Measurements from ENCODE around the gene NSD2. TPM values are rescaled to one million over a fixed set of nuclear protein-coding genes. Genes with fewer than 3 reads are reported as not detected.
A peak's percentile ranks its signal among the peaks of the same experiment; 100 is the strongest.

Gene NSD2
- total and polyA plus RNA-seq, 9 of the 15 experiments (the other 6 are each of a cell fraction or from before 2014, with no cell fraction given) = 6.4 to 126 (median 58.8) TPM

DNA sequence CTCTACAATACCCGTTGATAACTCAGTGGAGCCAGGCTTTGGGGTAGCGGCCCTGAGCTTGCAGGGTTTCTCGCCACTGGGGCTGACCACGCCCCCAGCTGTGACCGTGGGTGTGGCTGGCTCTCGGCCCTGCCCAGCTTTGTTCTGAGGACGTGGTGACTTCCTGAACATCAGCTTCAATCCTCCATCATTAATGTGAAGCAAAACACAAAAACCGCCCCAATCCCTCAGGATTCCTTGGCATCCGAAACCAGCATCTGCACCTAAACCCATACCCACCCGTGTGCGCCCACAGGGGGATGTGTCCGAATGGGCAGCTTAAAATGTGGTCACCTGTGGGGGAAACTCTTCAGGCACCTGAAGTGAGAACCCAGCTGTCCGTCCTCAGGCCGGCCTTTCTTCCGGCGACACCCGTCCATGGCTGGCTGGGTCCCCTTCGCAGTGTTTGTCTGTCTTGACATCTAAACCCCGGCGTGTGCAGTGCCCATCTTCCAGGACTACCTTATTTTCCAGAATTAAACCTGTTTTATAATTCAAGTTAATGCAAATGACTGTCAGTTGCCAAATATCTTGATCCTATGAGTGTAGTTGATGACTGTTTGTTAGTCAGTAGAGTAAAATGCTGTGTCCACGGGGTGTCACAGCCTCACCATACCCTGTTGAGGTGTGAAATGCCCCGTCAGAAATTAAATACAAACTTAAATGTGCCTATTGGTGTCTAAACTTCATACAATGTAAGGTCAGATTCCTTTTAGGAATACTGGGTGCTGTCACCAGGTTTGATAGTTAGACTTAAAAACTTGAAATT, 110.3 kb downstream of the NSD2 start:
- POLR2A ChIA-PET = interaction anchor here (0.6 to 1.4 kb wide), 6 partner anchors 15 to 114 kb away, joined by 3 to 5 read pairs (median 4); no protein-coding TSS in a partner anchor
- intact Hi-C loops (cut with micrococcal nuclease) = no loop called here
- TF ChIP-seq SUPT5H (IDR thresholded peaks at IDR 0.05) = peak; percentile 55
- TF ChIP-seq RBM22 (IDR thresholded peaks at IDR 0.05; ENCODE audit: low read depth, low read length, poor library complexity, severe bottlenecking) = peak; percentile 61
- TF ChIP-seq, protein P1, sequence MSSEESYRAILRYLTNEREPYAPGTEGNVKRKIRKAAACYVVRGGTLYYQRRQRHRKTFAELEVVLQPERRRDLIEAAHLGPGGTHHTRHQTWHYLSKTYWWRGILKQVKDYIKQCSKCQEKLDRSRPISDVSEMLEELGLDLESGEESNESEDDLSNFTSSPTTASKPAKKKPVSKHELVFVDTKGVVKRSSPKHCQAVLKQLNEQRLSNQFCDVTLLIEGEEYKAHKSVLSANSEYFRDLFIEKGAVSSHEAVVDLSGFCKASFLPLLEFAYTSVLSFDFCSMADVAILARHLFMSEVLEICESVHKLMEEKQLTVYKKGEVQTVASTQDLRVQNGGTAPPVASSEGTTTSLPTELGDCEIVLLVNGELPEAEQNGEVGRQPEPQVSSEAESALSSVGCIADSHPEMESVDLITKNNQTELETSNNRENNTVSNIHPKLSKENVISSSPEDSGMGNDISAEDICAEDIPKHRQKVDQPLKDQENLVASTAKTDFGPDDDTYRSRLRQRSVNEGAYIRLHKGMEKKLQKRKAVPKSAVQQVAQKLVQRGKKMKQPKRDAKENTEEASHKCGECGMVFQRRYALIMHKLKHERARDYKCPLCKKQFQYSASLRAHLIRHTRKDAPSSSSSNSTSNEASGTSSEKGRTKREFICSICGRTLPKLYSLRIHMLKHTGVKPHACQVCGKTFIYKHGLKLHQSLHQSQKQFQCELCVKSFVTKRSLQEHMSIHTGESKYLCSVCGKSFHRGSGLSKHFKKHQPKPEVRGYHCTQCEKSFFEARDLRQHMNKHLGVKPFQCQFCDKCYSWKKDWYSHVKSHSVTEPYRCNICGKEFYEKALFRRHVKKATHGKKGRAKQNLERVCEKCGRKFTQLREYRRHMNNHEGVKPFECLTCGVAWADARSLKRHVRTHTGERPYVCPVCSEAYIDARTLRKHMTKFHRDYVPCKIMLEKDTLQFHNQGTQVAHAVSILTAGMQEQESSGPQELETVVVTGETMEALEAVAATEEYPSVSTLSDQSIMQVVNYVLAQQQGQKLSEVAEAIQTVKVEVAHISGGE (CRISPR knock-in tag; IDR thresholded peaks at IDR 0.05) = no peak
- TF ChIP-seq HNRNPL (IDR thresholded peaks at IDR 0.05; ENCODE audit: low read depth, low read length) = no peak
- peak; percentile 39; the same call in 1 of the 2 replicates for TF ChIP-seq POLR2A (conservative IDR thresholded peaks at IDR 0.05)
- TF ChIP-seq, protein P2, sequence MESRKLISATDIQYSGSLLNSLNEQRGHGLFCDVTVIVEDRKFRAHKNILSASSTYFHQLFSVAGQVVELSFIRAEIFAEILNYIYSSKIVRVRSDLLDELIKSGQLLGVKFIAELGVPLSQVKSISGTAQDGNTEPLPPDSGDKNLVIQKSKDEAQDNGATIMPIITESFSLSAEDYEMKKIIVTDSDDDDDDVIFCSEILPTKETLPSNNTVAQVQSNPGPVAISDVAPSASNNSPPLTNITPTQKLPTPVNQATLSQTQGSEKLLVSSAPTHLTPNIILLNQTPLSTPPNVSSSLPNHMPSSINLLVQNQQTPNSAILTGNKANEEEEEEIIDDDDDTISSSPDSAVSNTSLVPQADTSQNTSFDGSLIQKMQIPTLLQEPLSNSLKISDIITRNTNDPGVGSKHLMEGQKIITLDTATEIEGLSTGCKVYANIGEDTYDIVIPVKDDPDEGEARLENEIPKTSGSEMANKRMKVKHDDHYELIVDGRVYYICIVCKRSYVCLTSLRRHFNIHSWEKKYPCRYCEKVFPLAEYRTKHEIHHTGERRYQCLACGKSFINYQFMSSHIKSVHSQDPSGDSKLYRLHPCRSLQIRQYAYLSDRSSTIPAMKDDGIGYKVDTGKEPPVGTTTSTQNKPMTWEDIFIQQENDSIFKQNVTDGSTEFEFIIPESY (CRISPR knock-in tag; IDR thresholded peaks at IDR 0.05) = peak; percentile 65; the same call in 1 of the 2 replicates
- no peak for TF ChIP-seq MAFF (IDR thresholded peaks at IDR 0.05; ENCODE audit: low read length)
- TF ChIP-seq HMGN3 (IDR thresholded peaks at IDR 0.05; ENCODE audit: borderline replicate concordance, extremely low read depth, insufficient read length, low read depth, low read length) = peak; percentile 37
- no peak for TF ChIP-seq TAF1 (IDR thresholded peaks at IDR 0.05; ENCODE audit: control insufficient read depth, extremely low read depth, insufficient read depth, low read length, severe bottlenecking)
- TF ChIP-seq ZNF197 (CRISPR knock-in tag; IDR thresholded peaks at IDR 0.05; ENCODE audit: low read depth) = no peak
- TF ChIP-seq NRF1 (conservative IDR thresholded peaks at IDR 0.05 in 1 of 2, IDR thresholded peaks at IDR 0.05 in 1 of 2) = peak; percentile 30 to 31; a peak in 1 of 4 replicates
- no peak for TF ChIP-seq STAG1 (CRISPR knock-in tag; IDR thresholded peaks at IDR 0.05; ENCODE audit: borderline replicate concordance)
- TF ChIP-seq, protein P3, sequence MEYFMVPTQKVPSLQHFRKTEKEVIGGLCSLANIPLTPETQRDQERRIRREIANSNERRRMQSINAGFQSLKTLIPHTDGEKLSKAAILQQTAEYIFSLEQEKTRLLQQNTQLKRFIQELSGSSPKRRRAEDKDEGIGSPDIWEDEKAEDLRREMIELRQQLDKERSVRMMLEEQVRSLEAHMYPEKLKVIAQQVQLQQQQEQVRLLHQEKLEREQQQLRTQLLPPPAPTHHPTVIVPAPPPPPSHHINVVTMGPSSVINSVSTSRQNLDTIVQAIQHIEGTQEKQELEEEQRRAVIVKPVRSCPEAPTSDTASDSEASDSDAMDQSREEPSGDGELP (CRISPR knock-in tag; IDR thresholded peaks at IDR 0.05; ENCODE audit: borderline replicate concordance) = peak; percentile 44; the same call in 1 of the 2 replicates
- TF ChIP-seq ARHGAP35 (IDR thresholded peaks at IDR 0.05; ENCODE audit: partially characterized antibody) = no peak
- TF ChIP-seq SOX6 (IDR thresholded peaks at IDR 0.05) = 0 out of 2 replicates have a peak, but pooled peaks have one; percentile 7

More for the DNA sequence above, 110.3 kb downstream of the NSD2 start:
- peaks cover 2 to 47% of the 10 kb centered on the region in 2 experiments; a peak in 4 of 5 replicates for H3K4me1 ChIP-seq (replicated peaks in 1 of 2; ENCODE audit: control insufficient read depth in 2 of 2, insufficient read depth in 2 of 2, low read length in 2 of 2)
- H2AFZ ChIP-seq (ENCODE audit: low read depth, low read length) = no peak overlapping the region
- 0 out of 3 replicates have a peak overlapping the region, but pooled peaks have one; percentile 3 for H3K27ac ChIP-seq (ENCODE audit: extremely low read depth, low read depth, low read length)
- no peak overlapping the region for H3K9ac ChIP-seq (ENCODE audit: insufficient read depth in 1 of 2, low read depth in 2 of 2, low read length in 2 of 2)
- H3K9me1 ChIP-seq (ENCODE audit: control insufficient read depth, insufficient read depth, low read length) = no peaks in the 10 kb centered on the region
- peaks cover 15% of the 10 kb centered on the region for H4K20me1 ChIP-seq (replicated peaks; ENCODE audit: control insufficient read depth, insufficient read depth, low read length)
- no peaks in the 10 kb centered on the region for H3K9me3 ChIP-seq (replicated peaks; ENCODE audit: control insufficient read depth, insufficient read depth, low read depth, low read length)
- no peak overlapping the region for H3K4me3 ChIP-seq
- DNase-seq (ENCODE audit: extremely low read depth in 1 of 4, low spot score in 3 of 4) (peak; percentile 72 to 80 (median 75)), ATAC-seq (peak; percentile 91), FAIRE-seq (peak; percentile 92)
- CTCF ChIA-PET (ENCODE audit: low intra/inter-chr PET ratio) = no interaction called here
- H3K27me3 ChIP-seq (ENCODE audit: control insufficient read depth in 2 of 2, insufficient read depth in 2 of 2, low read length in 2 of 2) = no peaks in the 10 kb centered on the region
- H3K36me3 ChIP-seq (ENCODE audit: control insufficient read depth, insufficient read depth, low read length) = peaks cover 97% of the 10 kb centered on the region
- H3K79me2 ChIP-seq (ENCODE audit: control insufficient read depth, insufficient read depth, low read length) = no peaks in the 10 kb centered on the region
- WGBS (ENCODE audit: insufficient coverage, low coverage, missing lambda C conversion rate) = 70% methylated on average over 22 of the region's 22 CpGs
- H3K4me2 ChIP-seq (ENCODE audit: insufficient read depth, low read length) = no peak overlapping the region
- in situ Hi-C loops (cut with MboI) = no loop called here
- TSS peak; percentile 44 for BruUV-seq (replicated peaks)

Data from K562 (cell line).